Ishikawa (cell line): ENCODE results near the gene EFS.

Source experiments
- CREB1 ChIP-seq: IDR thresholded peaks from 2 replicates; pipeline ENCODE4 v1.6.1; 2012; ENCODE audit warnings: low read depth
- EGR1 ChIP-seq: IDR thresholded peaks from 2 replicates; pipeline ENCODE4 v1.6.1; 2012
- FOXM1 ChIP-seq: IDR thresholded peaks from 2 replicates; pipeline ENCODE4 v1.6.1; 2012; ENCODE audit warnings: low read depth, borderline replicate concordance
- TAF1 ChIP-seq: IDR thresholded peaks from 2 replicates; pipeline ENCODE4 v1.6.1; 2012; ENCODE audit warnings: low read depth, mild to moderate bottlenecking
- TCF12 ChIP-seq: IDR thresholded peaks from 2 replicates; pipeline ENCODE4 v1.6.1; 2012; ENCODE audit warnings: low read depth
- ZBTB7A ChIP-seq: IDR thresholded peaks from 2 replicates; pipeline ENCODE4 v1.6.1; 2012; ENCODE audit warnings: low read depth

DNA sequence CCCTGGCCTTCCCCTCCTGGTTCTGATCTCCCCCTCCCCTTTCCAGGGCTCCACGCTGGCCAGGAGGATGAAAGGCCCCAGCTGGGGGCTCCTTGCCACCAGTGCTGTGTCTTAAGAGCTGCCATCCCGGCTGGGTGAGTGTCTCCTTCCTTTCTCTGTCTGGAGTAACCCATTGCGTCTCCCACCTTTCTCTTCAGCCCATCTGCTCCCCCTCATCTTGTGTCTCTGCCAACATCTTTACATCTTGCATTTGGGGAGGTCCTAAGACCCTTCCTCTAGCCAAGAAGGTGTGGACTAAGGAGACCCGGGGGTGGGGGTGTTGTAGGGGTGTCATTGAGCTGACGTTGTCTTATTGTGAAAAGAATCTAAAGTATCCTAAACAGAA is 57.8 kb downstream of the EFS start:
- TF ChIP-seq FOXM1 (no peak), CREB1 (no peak), EGR1 (no peak), TAF1 (no peak), ZBTB7A (no peak), TCF12 (no peak)
